OCI-LY7 (cell line): ENCODE data around the gene TASOR2.

Experiments used
- EZH2phosphoT487 ChIP-seq: fragments of 200-600 bp; sonication (generic); IDR thresholded peaks from 2 replicates; pipeline ENCODE4 v1.6.1; 2018; ENCODE audit warnings: low read depth, borderline replicate concordance, mild to moderate bottlenecking, mixed run types, antibody characterized with exemption, low read length, moderate library complexity, mixed read lengths
- TF ChIP-seq, protein P1 (sequence below): fragments of 200-600 bp; sonication (generic); conservative IDR thresholded peaks from 2 replicates; pipeline ENCODE4 v1.5.1; 2014; ENCODE audit warnings: mild to moderate bottlenecking, antibody characterized with exemption, low read length, moderate library complexity, mixed read lengths

DNA sequence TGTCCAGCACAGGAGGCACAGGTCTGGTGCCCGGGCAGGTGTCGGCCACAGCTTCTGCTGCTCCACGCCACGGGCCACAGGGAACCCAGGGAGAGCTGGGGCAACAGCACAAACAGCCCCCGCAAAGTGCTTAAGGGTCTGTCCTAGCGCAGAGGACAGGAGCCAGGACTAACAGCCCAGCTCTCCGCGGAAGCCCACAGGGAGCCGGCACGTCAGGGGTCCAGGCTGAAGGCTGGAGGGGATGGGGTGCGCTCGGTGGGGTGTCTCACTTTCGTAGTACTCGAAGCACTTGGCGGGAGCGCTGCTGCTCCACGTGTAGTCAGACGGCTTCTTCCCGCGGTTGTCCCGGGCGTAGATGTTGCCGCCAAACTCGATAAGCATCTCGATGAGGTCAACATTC lies 43.1 kb upstream of the TASOR2 start:
- TF ChIP-seq, protein P1, sequence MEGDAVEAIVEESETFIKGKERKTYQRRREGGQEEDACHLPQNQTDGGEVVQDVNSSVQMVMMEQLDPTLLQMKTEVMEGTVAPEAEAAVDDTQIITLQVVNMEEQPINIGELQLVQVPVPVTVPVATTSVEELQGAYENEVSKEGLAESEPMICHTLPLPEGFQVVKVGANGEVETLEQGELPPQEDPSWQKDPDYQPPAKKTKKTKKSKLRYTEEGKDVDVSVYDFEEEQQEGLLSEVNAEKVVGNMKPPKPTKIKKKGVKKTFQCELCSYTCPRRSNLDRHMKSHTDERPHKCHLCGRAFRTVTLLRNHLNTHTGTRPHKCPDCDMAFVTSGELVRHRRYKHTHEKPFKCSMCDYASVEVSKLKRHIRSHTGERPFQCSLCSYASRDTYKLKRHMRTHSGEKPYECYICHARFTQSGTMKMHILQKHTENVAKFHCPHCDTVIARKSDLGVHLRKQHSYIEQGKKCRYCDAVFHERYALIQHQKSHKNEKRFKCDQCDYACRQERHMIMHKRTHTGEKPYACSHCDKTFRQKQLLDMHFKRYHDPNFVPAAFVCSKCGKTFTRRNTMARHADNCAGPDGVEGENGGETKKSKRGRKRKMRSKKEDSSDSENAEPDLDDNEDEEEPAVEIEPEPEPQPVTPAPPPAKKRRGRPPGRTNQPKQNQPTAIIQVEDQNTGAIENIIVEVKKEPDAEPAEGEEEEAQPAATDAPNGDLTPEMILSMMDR: no peak
- no peak for TF ChIP-seq EZH2phosphoT487
